GM18508 (cell line): ENCODE measurements around the gene PPARG.

Source experiments
- ATAC-seq: cut with Tn5 transposase; IDR thresholded peaks from one replicate; pipeline ENCODE4 v1.9.1; 2021; ENCODE audit warnings: moderate number of reproducible peaks; ENCODE audit not compliant: insufficient read depth, unreplicated experiment

The PPARG gene

GRCh38 chr3:12307136-12307535 lies 18.3 kb downstream of the PPARG start:
- ATAC-seq = no peak

GRCh38 chr3:12308517-12308916 lies 19.6 kb downstream of the PPARG start:
- no peak for ATAC-seq

GRCh38 chr3:12309716-12310115 lies 20.8 kb downstream of the PPARG start:
- ATAC-seq = no peak

- ATAC-seq = no peak
Measured at GRCh38 chr3:12312010-12312409, 23.1 kb downstream of the PPARG start.

DNA sequence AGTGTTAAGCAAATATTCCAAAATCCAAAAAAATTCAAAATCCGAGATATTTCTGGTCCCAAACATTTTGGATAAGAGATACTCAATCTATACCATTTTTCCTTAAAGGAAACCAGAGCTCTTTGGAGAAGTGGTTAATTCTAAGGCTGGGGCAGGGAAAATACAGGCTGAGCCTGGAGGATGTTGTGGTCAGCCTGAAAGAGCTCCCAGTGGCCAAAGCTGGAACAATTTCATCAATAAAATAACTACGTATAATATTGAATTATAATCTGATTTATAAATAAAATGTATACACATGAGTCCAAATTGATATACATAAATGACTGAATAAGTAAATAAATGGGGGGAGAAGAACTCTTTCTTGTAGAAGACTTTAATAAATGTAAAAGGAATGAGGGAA lies 24.6 kb downstream of the PPARG start:
- ATAC-seq = no peak

DNA sequence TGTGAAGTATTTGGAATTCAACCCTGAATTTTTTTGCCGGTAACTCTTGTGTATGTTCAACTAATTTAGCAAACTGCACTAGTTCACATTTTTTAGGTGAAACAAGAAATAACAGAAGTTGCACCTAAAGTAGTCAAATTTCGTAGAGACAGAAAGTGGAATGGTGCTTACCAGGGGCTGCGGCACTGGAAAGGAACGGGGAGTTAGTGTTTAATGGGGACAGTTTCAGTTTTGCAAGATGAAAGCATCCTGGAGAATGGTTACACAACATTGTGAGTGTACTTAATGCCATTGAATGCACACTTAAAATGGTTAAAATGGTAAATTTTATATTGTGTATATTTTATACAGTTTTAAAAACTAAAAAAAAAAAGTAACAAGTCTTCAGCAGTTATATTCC lies 27.4 kb downstream of the PPARG start:
- no peak for ATAC-seq

GRCh38 chr3:12316729-12317351 lies 28.0 kb downstream of the PPARG start:
- ATAC-seq = no peak

DNA sequence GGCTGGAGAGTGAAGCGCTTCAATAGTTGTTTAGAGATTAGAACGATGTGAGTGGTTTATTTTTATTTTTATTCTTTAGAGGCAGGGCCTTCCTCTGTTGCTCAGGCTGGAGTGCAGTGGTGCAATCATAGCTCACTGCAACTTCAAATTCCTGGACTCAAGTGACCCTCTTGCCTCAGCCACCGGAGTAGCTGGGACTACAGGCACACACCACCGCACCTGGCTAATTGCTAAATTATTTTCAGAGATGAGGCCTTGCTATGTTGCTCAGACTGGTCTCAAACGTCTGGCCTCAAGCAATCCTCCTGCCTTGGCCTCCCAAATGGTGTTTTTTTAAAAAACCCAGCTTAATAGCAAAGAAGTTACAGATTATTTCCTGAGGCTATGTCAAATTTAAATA lies 29.0 kb downstream of the PPARG start:
- ATAC-seq = no peak

DNA sequence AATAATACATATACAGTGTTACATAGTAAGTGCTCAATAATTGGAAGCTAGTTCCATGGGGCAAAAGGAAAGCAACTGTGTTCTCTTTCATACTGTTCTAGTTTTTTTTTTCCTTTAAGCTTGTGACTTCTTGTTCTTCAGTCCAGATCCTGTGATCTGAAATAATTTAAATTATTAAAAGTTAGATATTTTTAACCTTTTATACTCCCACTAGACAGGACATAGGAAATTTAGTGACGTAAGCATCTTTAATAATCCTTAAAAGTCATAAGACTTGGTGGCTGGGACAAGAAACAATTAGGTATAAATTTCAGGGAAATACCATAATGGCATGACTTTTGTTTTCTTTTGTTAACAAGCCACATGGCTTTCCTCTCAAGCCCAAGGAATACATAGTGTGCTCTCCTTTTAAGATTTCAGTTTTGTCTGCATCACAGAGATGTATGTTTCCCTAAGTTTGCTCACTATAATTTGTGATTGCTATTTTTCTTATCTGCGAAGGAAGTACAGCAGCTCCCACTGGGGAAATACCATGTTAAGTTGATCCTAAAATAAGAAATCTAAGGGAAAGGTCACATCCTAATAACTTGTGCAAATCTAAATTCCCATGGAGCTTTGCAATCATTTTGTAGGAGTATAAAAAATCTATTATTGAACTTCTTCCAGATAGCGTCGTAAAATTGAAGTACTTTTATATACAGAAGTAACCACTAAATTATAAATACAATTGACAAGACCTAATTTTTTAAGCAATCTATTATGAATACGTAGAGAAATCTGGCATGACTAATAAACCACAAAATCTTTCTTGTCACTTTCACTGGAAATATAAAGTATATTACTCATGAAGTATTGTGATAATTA lies 30.1 kb downstream of the PPARG start:
- no peak for ATAC-seq

GRCh38 chr3:12321015-12321414 lies 32.1 kb downstream of the PPARG start:
- no peak for ATAC-seq

GRCh38 chr3:12323237-12323636 lies 34.4 kb downstream of the PPARG start:
- no peak for ATAC-seq

- ATAC-seq = no peak
Measured at GRCh38 chr3:12325586-12326515, 37.0 kb downstream of the PPARG start.

GRCh38 chr3:12327021-12327420 lies 38.2 kb downstream of the PPARG start:
- ATAC-seq = no peak

GRCh38 chr3:12328132-12328836 lies 39.4 kb downstream of the PPARG start:
- ATAC-seq = no peak

GRCh38 chr3:12328837-12329462 lies 40.1 kb downstream of the PPARG start:
- ATAC-seq = no peak

DNA sequence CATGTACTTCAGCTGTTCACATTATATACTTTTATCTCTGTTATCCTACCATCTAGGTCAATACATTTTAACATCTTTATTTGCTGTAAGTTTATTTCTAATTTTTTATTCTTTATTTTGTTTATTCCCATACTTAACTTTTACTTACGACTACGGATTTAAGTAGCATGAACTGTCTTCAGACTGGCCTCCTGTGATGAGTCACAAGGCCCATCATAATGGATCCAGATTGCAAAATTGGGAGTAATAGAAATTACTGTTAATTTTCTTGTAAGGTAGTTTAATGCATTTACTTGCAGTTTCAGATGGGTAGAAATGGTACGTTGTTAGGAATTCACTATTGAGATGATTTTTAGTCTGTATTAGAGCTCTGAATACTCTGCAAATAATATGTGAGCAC lies 45.9 kb downstream of the PPARG start:
- no peak for ATAC-seq

- no peak for ATAC-seq
Measured at GRCh38 chr3:12335421-12335820, 46.6 kb downstream of the PPARG start.

- ATAC-seq = no peak
Measured at GRCh38 chr3:12336099-12336498, 47.2 kb downstream of the PPARG start.

GRCh38 chr3:12338595-12339546 lies 50.0 kb downstream of the PPARG start:
- ATAC-seq = no peak
